GM19238 (cell line): ENCODE results near the gene OR10A6.
A peak's percentile ranks its signal among the peaks of the same experiment; 100 is the strongest.

Experiments used
- DNase-seq: peaks from one replicate; pipeline ENCODE4 v3.0.0; 2011; ENCODE audit warnings: low spot score; ENCODE audit not compliant: insufficient read length

The OR10A6 gene

GRCh38 chr11:7910286-7910788 is 20.7 kb downstream of the OR10A6 start:
- no peak for DNase-seq

- DNase-seq, result no peak
Observed at GRCh38 chr11:7909585-7910285, 21.3 kb downstream of the OR10A6 start.

- DNase-seq, result no peak
Observed at GRCh38 chr11:7907121-7907520, 23.9 kb downstream of the OR10A6 start.

- no peak for DNase-seq
Observed at GRCh38 chr11:7906481-7906880, 24.6 kb downstream of the OR10A6 start.

- no peak for DNase-seq
Observed at GRCh38 chr11:7905961-7906429, 25.1 kb downstream of the OR10A6 start.

GRCh38 chr11:7905549-7905948 is 25.5 kb downstream of the OR10A6 start:
- no peak for DNase-seq

- no peak for DNase-seq
Observed at GRCh38 chr11:7904917-7905316, 26.2 kb downstream of the OR10A6 start.

GRCh38 chr11:7903940-7904339 is 27.1 kb downstream of the OR10A6 start:
- DNase-seq, result no peak

GRCh38 chr11:7901319-7901854 is 29.7 kb downstream of the OR10A6 start:
- no peak for DNase-seq

GRCh38 chr11:7900686-7901085 is 30.4 kb downstream of the OR10A6 start:
- no peak for DNase-seq

GRCh38 chr11:7899418-7899817 is 31.6 kb downstream of the OR10A6 start:
- DNase-seq, result no peak

- DNase-seq, result no peak
Observed at GRCh38 chr11:7898666-7899283, 32.3 kb downstream of the OR10A6 start.

- DNase-seq, result no peak
Observed at GRCh38 chr11:7896009-7896785, 34.9 kb downstream of the OR10A6 start.

GRCh38 chr11:7894251-7894650 is 36.8 kb downstream of the OR10A6 start:
- no peak for DNase-seq

- no peak for DNase-seq
Observed at GRCh38 chr11:7893796-7894195, 37.3 kb downstream of the OR10A6 start.

GRCh38 chr11:7892840-7893254 is 38.2 kb downstream of the OR10A6 start:
- peak; percentile 13 for DNase-seq

GRCh38 chr11:7892059-7892699 is 38.9 kb downstream of the OR10A6 start:
- DNase-seq, result no peak

GRCh38 chr11:7890417-7891172 is 40.5 kb downstream of the OR10A6 start:
- no peak for DNase-seq

- DNase-seq, result peak; percentile 3
Observed at GRCh38 chr11:7889985-7890384, 41.1 kb downstream of the OR10A6 start.

GRCh38 chr11:7882860-7883259 is 48.2 kb downstream of the OR10A6 start:
- no peak for DNase-seq
